ENCODE measurements around the gene MAL. TPM values are rescaled to one million over a fixed set of nuclear protein-coding genes. Genes with fewer than 3 reads are reported as not detected.
"Not testable (repeated sequence)": the region's sequence is repeated elsewhere in the genome, so short reads cannot be mapped to it uniquely, and the experiment has no call there.

Gene MAL
- total RNA-seq, 1 donor from 2014 or later: not detected

- peaks cover 2% of the 10 kb centered on the region for H3K4me1 Mint-ChIP-seq (ENCODE audit: unreplicated experiment)
- no peak for DNase-seq (ENCODE audit: low spot score)
- no peak overlapping the region for H3K4me3 Mint-ChIP-seq (ENCODE audit: unreplicated experiment)
- H3K27me3 Mint-ChIP-seq (ENCODE audit: unreplicated experiment): no peaks in the 10 kb centered on the region
- no peaks in the 10 kb centered on the region for H3K9me3 Mint-ChIP-seq (ENCODE audit: unreplicated experiment)
- peaks cover 41% of the 10 kb centered on the region for H3K36me3 Mint-ChIP-seq (ENCODE audit: low read depth, unreplicated experiment)
- H3K27ac Mint-ChIP-seq (ENCODE audit: unreplicated experiment): no peak overlapping the region
- no peak for TF ChIP-seq CTCF (IDR thresholded peaks at IDR 0.05; ENCODE audit: unreplicated experiment)
Measured at GRCh38 chr2:95087379-95087778, 61.9 kb downstream of the MAL start.

GRCh38 chr2:95091885-95092555 lies 66.5 kb downstream of the MAL start:
- Mint-ChIP-seq H3K4me3 (ENCODE audit: unreplicated experiment) (no peak overlapping the region), H3K9me3 (ENCODE audit: unreplicated experiment) (no peaks in the 10 kb centered on the region), H3K4me1 (ENCODE audit: unreplicated experiment) (peaks cover 2% of the 10 kb centered on the region), H3K27me3 (ENCODE audit: unreplicated experiment) (no peaks in the 10 kb centered on the region), H3K36me3 (ENCODE audit: low read depth, unreplicated experiment) (peaks cover 46% of the 10 kb centered on the region), H3K27ac (ENCODE audit: unreplicated experiment) (no peak overlapping the region)
- DNase-seq (ENCODE audit: low spot score): no peak
- TF ChIP-seq CTCF (IDR thresholded peaks at IDR 0.05; ENCODE audit: unreplicated experiment): no peak

GRCh38 chr2:95098273-95098672 lies 72.8 kb downstream of the MAL start:
- H3K36me3 Mint-ChIP-seq (ENCODE audit: low read depth, unreplicated experiment): peaks cover 36% of the 10 kb centered on the region

GRCh38 chr2:95099910-95100309 lies 74.4 kb downstream of the MAL start:
- peaks cover 35% of the 10 kb centered on the region for H3K36me3 Mint-ChIP-seq (ENCODE audit: low read depth, unreplicated experiment)
- no peaks in the 10 kb centered on the region for H3K9me3 Mint-ChIP-seq (ENCODE audit: unreplicated experiment)
- DNase-seq (ENCODE audit: low spot score): no peak
- no peak overlapping the region for H3K27ac Mint-ChIP-seq (ENCODE audit: unreplicated experiment)
- H3K4me3 Mint-ChIP-seq (ENCODE audit: unreplicated experiment): no peak overlapping the region
- H3K4me1 Mint-ChIP-seq (ENCODE audit: unreplicated experiment): no peaks in the 10 kb centered on the region
- no peak for TF ChIP-seq CTCF (IDR thresholded peaks at IDR 0.05; ENCODE audit: unreplicated experiment)
- H3K27me3 Mint-ChIP-seq (ENCODE audit: unreplicated experiment): peaks cover 1% of the 10 kb centered on the region

More at GRCh38 chr2:95098273-95098672, 72.8 kb downstream of the MAL start:
- DNase-seq (ENCODE audit: low spot score); H3K4me1 Mint-ChIP-seq (ENCODE audit: unreplicated experiment); H3K27me3 Mint-ChIP-seq (ENCODE audit: unreplicated experiment); H3K27ac Mint-ChIP-seq (ENCODE audit: unreplicated experiment); H3K9me3 Mint-ChIP-seq (ENCODE audit: unreplicated experiment): not testable (repeated sequence)
- peak overlapping the region; percentile 45 for H3K4me3 Mint-ChIP-seq (ENCODE audit: unreplicated experiment)

Other genes starting within 250 kb of the MAL start
- not detected for gene TEKT4, start 154.3 kb upstream of the MAL start, total RNA-seq (ENCODE audit: unreplicated experiment)
- gene MRPS5, start 96.1 kb downstream of the MAL start, total RNA-seq (ENCODE audit: unreplicated experiment): 47.5 TPM
- gene ZNF514, start 134.1 kb downstream of the MAL start, total RNA-seq (ENCODE audit: unreplicated experiment): 16.2 TPM
- 5.3 TPM for gene ZNF2, start 140.1 kb downstream of the MAL start, total RNA-seq (ENCODE audit: unreplicated experiment)
- 11.2 TPM for gene ZNF892, start 181.8 kb downstream of the MAL start, total RNA-seq (ENCODE audit: unreplicated experiment)
- gene PROM2, start 248.7 kb downstream of the MAL start, total RNA-seq (ENCODE audit: unreplicated experiment): 0.62 TPM

All from endothelial cell (in vitro differentiated cells).